ENCODE measurements around the gene NEURL4.
"Not testable (repeated sequence)": the region's sequence is repeated elsewhere in the genome, so short reads cannot be mapped to it uniquely, and the experiment has no call there.

The NEURL4 gene

GRCh38 chr17:7346761-7347614 is 17.9 kb upstream of the NEURL4 start:
- no peak for DNase-seq

GRCh38 chr17:7343250-7343649 is 14.1 kb upstream of the NEURL4 start:
- no peak for DNase-seq

GRCh38 chr17:7341842-7342241 is 12.7 kb upstream of the NEURL4 start:
- DNase-seq: no peak

GRCh38 chr17:7340179-7340578 is 11.0 kb upstream of the NEURL4 start:
- DNase-seq: peak; percentile 48

GRCh38 chr17:7337600-7337999 is 8.5 kb upstream of the NEURL4 start:
- DNase-seq: not testable (repeated sequence)

GRCh38 chr17:7336240-7337175 is 7.4 kb upstream of the NEURL4 start, which contains the start of gene ACAP1:
TSS of gene ACAP1 (plus strand) at chr17:7336529. CDS start at chr17:7336735, 206 bp downstream.
- DNase-seq: peak; percentile 30

GRCh38 chr17:7335765-7336164 is 6.6 kb upstream of the NEURL4 start:
- not testable (repeated sequence) for DNase-seq

GRCh38 chr17:7334938-7335538 is 5.9 kb upstream of the NEURL4 start:
- DNase-seq: no peak

- DNase-seq: not testable (repeated sequence)
These were observed 3.5 kb upstream of the NEURL4 start for GRCh38 chr17:7332600-7333069.

- no peak for DNase-seq
These were observed 3.0 kb upstream of the NEURL4 start for GRCh38 chr17:7332111-7332510.

GRCh38 chr17:7330638-7331015 is 1.5 kb upstream of the NEURL4 start:
- DNase-seq: no peak

- DNase-seq: peak; percentile 73
These were observed 982 bp upstream of the NEURL4 start for GRCh38 chr17:7329997-7330637.

- DNase-seq: peak; percentile 99
These were observed 350 bp upstream of the NEURL4 start for GRCh38 chr17:7329374-7329996.

GRCh38 chr17:7328009-7328408 is 1.1 kb downstream of the NEURL4 start:
- DNase-seq: no peak

- no peak for DNase-seq
These were observed 1.6 kb downstream of the NEURL4 start for GRCh38 chr17:7327501-7327900.

GRCh38 chr17:7327056-7327455 is 2.1 kb downstream of the NEURL4 start:
- no peak for DNase-seq

GRCh38 chr17:7326186-7326585 is 2.9 kb downstream of the NEURL4 start:
- no peak for DNase-seq

GRCh38 chr17:7325031-7325528 is 4.1 kb downstream of the NEURL4 start:
- no peak for DNase-seq

- no peak for DNase-seq
These were observed 4.7 kb downstream of the NEURL4 start for GRCh38 chr17:7324438-7324779.

GRCh38 chr17:7323731-7324437 is 5.3 kb downstream of the NEURL4 start:
- DNase-seq: peak; percentile 57

GRCh38 chr17:7322520-7323194 is 6.5 kb downstream of the NEURL4 start:
- DNase-seq: no peak
